A673 (cell line): ENCODE measurements around the gene HAAO. TPM values are rescaled to one million over a fixed set of nuclear protein-coding genes. Genes with fewer than 3 reads are reported as not detected.

Experiments
- BruUV-seq: library from RNA; stranded (reverse); fragments of 400-500 nt; replicated peaks from 2 replicates; lab custom pipeline; 2021; lab: Mats Ljungman, UMichigan
- CTCF ChIA-PET: fragments of 300-600 bp; sonication (Branson Sonifier 250); formaldehyde crosslinking; loops from one replicate; lab custom pipeline; 2022; ENCODE audit warnings: antibody characterized with exemption; lab: Charles Lee
- POLR2A ChIA-PET: fragments of 300-600 bp; sonication (Branson Sonifier 250); formaldehyde crosslinking; loops from one replicate; lab custom pipeline; 2022; ENCODE audit warnings: antibody characterized with exemption; ENCODE audit not compliant: low non-redundant PET; lab: Charles Lee
- DNase-seq: peaks from one replicate; pipeline ENCODE4 v3.0.0-alpha.2; 2015; ENCODE audit warnings: low spot score
- H3K27ac ChIP-seq: fragments of 200-600 bp; sonication (generic); 2 replicates; pipeline ENCODE4 v1.5.1; 2016; ENCODE audit warnings: mixed run types, low read depth, mild to moderate bottlenecking, mixed read lengths, antibody characterized with exemption, low read length; ENCODE audit not compliant: poor library complexity, severe bottlenecking
- H3K27me3 ChIP-seq: fragments of 200-600 bp; sonication (generic); replicated peaks from 2 replicates; pipeline ENCODE4 v1.6.1; 2017; ENCODE audit warnings: mixed run types, low read depth, mild to moderate bottlenecking, mixed read lengths, antibody characterized with exemption, low read length; ENCODE audit not compliant: insufficient read depth, poor library complexity
- H3K36me3 ChIP-seq: fragments of 200-600 bp; sonication (generic); 2 replicates; pipeline ENCODE4 v1.6.1; 2016; ENCODE audit warnings: mixed run types, mild to moderate bottlenecking, mixed read lengths, antibody characterized with exemption, low read length; ENCODE audit not compliant: insufficient read depth, poor library complexity, severe bottlenecking
- H3K4me1 ChIP-seq: fragments of 200-600 bp; sonication (generic); 2 replicates; pipeline ENCODE4 v1.6.1; 2017; ENCODE audit warnings: mixed run types, mild to moderate bottlenecking, mixed read lengths, antibody characterized with exemption, low read length; ENCODE audit not compliant: insufficient read depth, poor library complexity, severe bottlenecking
- H3K4me3 ChIP-seq: fragments of 200-600 bp; sonication (generic); 2 replicates; pipeline ENCODE4 v1.5.1; 2016; ENCODE audit warnings: low read depth, mixed run types, mild to moderate bottlenecking, mixed read lengths, low read length; ENCODE audit not compliant: poor library complexity, severe bottlenecking
- H3K9me3 ChIP-seq: fragments of 200-600 bp; sonication (generic); 2 replicates; pipeline ENCODE4 v1.6.1; 2016; ENCODE audit warnings: mixed run types, low read depth, mild to moderate bottlenecking, mixed read lengths, antibody characterized with exemption, low read length; ENCODE audit not compliant: poor library complexity, severe bottlenecking
- EZH2 ChIP-seq: fragments of 200-600 bp; sonication (generic); IDR thresholded peaks from 2 replicates; pipeline ENCODE4 v1.6.1; 2017; ENCODE audit warnings: borderline replicate concordance, low read depth, mild to moderate bottlenecking, mixed read lengths, antibody characterized with exemption, low read length; ENCODE audit not compliant: poor library complexity, severe bottlenecking
- intact Hi-C: fragments of 100-400 bp; cut with micrococcal nuclease; formaldehyde crosslinking; loops from one replicate; pipeline ENCODE4 v1.10.0; 2022; ENCODE audit not compliant: unreplicated experiment
- total RNA-seq: library from RNA; stranded (reverse); gene quantifications from 2 replicates; pipeline ENCODE4 v1.2.3, GENCODE V29; 2021
- TF ChIP-seq, protein P1 (sequence below): fragments of 300-800, 200-600 bp; sonication (generic); conservative IDR thresholded peaks from 2 replicates; pipeline ENCODE4 v1.5.1; 2017; ENCODE audit warnings: low read depth, mild to moderate bottlenecking, antibody characterized with exemption, low read length, moderate library complexity, mixed read lengths

HAAO gene
- total RNA-seq, 1 experiment from 2014 or later, result 2.4 TPM

DNA sequence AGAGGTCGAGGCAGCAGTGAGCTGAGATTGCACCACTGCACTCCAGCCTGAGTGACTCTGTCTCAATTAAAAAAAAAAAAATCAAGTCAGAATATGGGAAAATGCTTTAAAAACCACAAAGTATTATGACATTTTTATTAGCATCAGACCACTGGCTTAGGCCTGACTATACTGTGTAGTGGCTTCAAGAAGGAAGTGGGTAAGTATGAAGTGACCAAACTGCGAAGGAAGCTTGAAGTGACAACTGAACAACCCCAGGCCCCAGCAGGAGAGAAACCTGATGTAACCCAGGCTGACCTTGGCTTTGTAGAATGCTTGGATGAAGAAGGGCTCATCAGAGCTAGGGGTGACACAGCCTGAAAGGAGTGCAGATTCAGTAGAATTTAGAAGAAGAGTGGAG, 21.4 kb upstream of the HAAO start:
- POLR2A ChIA-PET, result no interaction called here
- TF ChIP-seq, protein P1, sequence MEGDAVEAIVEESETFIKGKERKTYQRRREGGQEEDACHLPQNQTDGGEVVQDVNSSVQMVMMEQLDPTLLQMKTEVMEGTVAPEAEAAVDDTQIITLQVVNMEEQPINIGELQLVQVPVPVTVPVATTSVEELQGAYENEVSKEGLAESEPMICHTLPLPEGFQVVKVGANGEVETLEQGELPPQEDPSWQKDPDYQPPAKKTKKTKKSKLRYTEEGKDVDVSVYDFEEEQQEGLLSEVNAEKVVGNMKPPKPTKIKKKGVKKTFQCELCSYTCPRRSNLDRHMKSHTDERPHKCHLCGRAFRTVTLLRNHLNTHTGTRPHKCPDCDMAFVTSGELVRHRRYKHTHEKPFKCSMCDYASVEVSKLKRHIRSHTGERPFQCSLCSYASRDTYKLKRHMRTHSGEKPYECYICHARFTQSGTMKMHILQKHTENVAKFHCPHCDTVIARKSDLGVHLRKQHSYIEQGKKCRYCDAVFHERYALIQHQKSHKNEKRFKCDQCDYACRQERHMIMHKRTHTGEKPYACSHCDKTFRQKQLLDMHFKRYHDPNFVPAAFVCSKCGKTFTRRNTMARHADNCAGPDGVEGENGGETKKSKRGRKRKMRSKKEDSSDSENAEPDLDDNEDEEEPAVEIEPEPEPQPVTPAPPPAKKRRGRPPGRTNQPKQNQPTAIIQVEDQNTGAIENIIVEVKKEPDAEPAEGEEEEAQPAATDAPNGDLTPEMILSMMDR, result no peak
- no peak for TF ChIP-seq EZH2
- no TSS peak for BruUV-seq

DNA sequence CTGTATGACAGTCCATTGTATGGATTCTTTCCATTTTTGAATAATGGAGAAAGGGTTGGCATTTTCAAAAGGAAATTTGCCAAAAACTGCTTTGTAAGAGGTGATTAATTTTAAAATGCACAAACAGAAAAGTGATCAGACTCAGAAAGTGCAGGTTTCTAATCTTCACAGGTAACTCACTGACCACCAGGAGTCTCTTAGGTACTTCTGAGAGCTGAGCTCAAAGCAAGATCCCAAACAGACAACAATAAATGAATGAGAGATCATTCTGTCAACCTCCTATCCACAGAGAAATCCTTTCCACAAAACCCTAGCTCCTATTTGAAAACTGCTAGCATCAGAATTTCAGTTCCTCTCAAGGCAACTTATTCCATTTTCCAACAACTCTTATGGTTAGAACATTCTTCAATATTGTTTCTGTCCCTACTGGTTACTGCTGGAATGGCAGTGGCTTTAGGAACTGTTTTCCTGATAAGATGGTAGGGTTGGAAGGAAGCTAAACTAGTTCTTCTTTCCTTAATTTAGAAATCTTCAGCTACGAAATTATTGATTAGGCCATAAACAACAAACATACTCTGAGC, 20.6 kb upstream of the HAAO start:
- no TSS peak for BruUV-seq
- ChIA-PET CTCF (no interaction called here), POLR2A (no interaction called here)
- DNase-seq, result peak; percentile 62
- Histone ChIP-seq H3K4me3 (no peak overlapping the region), H3K36me3 (no peaks in the 10 kb centered on the region), H3K27ac (no peak overlapping the region), H3K4me1 (no peaks in the 10 kb centered on the region), H3K27me3 (no peaks in the 10 kb centered on the region), H3K9me3 (no peaks in the 10 kb centered on the region)
- intact Hi-C loops, result no loop called here
- TF ChIP-seq, protein P1, result peak; percentile 59
- no peak for TF ChIP-seq EZH2

More for the DNA sequence above, 21.4 kb upstream of the HAAO start:
- CTCF ChIA-PET, result no interaction called here
- Histone ChIP-seq H3K4me3 (no peak overlapping the region), H3K27me3 (no peaks in the 10 kb centered on the region), H3K36me3 (no peaks in the 10 kb centered on the region), H3K27ac (no peak overlapping the region), H3K4me1 (no peaks in the 10 kb centered on the region), H3K9me3 (no peaks in the 10 kb centered on the region)
- no peak for DNase-seq
- intact Hi-C loops, result no loop called here

DNA sequence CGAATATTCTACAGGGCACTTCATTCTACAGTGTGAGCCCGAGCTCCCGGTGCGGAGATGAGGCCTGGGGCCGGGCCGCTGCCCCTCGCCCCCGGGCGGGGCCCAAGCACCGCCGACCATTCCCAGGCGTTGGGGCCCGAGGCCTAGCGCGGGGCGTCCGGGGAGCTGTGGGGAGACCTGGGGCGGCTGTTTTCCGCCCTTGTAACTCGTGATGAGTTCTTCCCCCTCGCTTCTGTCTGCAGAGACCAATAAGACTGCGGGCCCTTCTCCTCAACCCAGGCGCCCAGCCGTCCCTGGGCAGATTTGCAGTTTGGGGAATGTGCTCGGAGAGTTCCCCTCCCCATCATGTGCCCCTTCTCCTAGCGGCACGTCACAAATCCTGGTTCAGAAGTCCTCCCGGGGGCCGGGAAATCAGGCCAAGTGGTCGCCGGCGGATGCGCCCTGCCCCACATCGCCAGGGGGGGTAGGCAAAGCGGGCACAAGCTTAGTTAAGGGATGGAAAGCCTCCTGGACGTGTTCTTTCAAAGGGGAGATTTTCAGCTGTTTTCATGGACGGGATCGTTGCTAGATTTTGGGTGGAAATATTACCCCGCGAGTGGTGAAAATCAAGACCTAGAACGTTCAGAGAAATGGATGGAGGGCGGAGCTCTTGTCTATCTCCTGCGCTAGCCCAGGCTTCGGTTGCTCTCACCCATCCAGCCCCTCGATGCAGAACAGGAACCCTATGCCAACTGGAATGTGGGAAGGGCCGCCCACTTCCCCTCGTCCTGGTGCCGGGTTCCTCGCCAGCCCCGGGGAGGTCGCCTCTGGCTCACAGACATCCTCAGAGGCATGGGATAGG, 18.8 kb upstream of the HAAO start:
- ChIA-PET POLR2A (interaction anchor here (0.5 to 1.1 kb wide), 2 partner anchors 136 to 314 kb away, joined by 4 to 8 read pairs; no protein-coding TSS in a partner anchor), CTCF (no interaction called here)
- Histone ChIP-seq H3K9me3 (no peaks in the 10 kb centered on the region), H3K27ac (peak overlapping the region; percentile 99), H3K4me1 (no peaks in the 10 kb centered on the region), H3K27me3 (no peaks in the 10 kb centered on the region), H3K36me3 (no peaks in the 10 kb centered on the region), H3K4me3 (peak overlapping the region; percentile 75)
- BruUV-seq, result TSS peak; percentile 36
- TF ChIP-seq, protein P1, result no peak
- TF ChIP-seq EZH2, result no peak
- peak; percentile 73 for DNase-seq
- intact Hi-C loops, result loop anchor here (1.0 kb wide), 1 partner anchor 316 kb away; no protein-coding TSS in a partner anchor
